Left forelimb (tissue), 1 donor: Measurements from ENCODE around the gene SURF4.
"Not testable (repeated sequence)": the region's sequence is repeated elsewhere in the genome, so short reads cannot be mapped to it uniquely, and the experiment has no call there.

ENCODE experiments used
- DNase-seq: peaks from one replicate; pipeline ENCODE4 v3.0.0-alpha.2; 2018; ENCODE audit warnings: low spot score

Gene SURF4

GRCh38 chr9:133351908-133352634 is 23.8 kb downstream of the SURF4 start:
- no peak for DNase-seq

DNA sequence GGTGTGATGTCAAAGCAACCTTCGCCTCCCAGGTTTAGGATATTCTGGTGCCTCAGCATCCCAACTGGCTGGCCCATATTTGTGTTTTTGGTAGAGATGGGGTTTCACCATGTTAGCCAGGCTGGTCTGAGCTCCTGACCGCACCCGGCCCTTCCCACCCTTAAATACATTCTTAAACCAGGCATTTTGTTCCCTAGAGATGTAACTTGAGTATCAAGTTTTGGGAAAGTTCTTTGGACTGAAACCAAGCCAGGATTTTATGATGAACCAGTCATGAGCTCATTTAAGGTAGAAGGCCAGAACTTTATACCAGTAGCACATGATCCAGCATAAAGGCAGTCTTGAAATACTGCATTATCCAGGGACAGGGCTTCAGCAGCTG is 24.3 kb downstream of the SURF4 start:
- DNase-seq = no peak

DNA sequence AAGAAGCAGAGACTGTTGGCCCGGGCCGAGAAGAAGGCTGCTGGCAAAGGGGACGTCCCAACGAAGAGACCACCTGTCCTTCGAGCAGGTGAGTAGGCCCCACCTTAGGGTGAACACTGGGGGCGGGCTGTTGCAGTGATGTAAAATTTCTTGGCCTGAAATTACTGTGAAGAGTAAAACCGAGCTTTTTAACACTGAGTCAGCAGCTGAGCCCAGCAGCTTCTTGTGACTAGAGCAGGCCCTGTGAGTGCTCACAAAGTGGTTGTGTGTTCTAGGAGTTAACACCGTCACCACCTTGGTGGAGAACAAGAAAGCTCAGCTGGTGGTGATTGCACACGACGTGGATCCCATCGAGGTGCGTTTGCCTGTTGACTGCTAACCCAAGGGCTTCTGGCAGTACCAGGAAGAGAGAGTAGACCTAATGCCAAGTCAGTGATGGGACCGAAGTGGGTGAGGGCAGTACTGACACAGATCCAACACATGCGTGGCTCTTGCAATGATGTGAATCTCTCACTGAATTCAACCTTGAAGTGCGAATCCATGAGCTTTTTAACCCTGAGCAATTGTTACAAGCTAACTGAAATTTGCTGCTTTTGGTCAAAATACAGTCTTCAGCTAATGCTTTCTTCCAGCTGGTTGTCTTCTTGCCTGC is 25.8 kb downstream of the SURF4 start:
- no peak for DNase-seq

GRCh38 chr9:133348718-133349573 is 26.9 kb downstream of the SURF4 start:
- DNase-seq = no peak

DNA sequence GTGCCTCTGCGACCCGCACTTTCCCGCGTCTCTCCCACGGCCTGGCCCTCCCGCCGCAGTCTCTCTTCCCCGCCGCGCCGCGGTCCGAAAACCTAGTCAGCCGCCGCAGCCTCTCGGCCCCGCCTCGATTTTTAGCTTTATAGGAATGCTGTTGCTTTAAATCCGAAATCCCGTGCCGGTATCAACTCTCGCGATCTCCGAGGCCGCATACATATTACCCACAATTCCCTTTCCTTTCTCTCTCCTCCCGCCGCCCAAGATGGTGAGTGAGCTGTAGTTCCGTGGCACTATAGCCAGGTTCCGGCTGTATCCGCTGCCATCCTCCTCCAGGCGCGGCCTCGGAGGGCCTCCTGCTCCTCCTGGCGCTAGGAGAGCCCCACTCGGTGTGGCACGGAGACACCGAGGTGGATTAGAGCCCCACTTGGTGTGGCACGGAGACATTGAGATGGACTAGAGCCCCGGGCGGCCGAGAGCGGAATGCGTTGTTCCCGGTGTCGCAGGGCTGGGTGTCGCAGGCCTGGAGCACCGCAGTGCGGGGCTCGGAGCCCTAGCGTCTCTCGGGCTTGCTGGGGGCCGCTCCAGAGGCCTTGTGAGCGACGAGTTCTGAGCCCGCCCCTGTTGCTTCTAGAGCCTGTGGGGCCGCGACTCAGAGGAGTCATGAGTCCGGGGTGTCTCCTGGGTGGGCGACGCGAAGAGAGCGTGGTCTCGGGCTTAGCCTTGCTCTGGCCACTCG is 27.7 kb downstream of the SURF4 start, which contains the start of the genes MED22 and RPL7A:
Gene MED22 (minus strand): TSS at position 147 of the 733 bp plus-strand sequence. CDS start 1,469 bp downstream, outside the sequence.
Gene RPL7A (plus strand): TSS at position 234 of the 733 bp plus-strand sequence. CDS start 26 bp downstream, at position 260.
- peak; percentile 94 for DNase-seq

DNA sequence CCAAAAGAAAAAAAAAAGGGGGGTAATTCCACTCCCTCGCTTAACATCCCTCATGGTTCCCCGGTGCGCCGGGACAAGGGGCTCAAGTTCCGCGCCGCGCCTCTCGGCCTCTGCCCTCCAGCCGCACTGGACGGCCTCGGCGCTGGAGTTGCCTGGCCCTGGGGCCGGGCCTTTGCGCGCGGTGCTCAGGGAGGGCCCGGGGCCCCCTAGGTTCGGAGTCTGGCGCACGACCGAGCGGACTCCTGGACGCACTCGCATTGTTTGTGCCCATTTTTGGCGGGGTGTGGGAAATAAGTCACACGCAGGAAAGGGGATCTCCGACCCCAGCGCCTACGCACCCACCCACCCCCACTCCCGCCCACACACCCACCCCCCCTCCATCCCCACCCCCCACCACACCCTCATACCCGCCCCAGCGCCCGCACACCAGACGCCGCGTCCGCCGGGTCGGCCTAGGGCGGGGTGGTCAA is 28.3 kb downstream of the SURF4 start:
- DNase-seq = no peak

DNA sequence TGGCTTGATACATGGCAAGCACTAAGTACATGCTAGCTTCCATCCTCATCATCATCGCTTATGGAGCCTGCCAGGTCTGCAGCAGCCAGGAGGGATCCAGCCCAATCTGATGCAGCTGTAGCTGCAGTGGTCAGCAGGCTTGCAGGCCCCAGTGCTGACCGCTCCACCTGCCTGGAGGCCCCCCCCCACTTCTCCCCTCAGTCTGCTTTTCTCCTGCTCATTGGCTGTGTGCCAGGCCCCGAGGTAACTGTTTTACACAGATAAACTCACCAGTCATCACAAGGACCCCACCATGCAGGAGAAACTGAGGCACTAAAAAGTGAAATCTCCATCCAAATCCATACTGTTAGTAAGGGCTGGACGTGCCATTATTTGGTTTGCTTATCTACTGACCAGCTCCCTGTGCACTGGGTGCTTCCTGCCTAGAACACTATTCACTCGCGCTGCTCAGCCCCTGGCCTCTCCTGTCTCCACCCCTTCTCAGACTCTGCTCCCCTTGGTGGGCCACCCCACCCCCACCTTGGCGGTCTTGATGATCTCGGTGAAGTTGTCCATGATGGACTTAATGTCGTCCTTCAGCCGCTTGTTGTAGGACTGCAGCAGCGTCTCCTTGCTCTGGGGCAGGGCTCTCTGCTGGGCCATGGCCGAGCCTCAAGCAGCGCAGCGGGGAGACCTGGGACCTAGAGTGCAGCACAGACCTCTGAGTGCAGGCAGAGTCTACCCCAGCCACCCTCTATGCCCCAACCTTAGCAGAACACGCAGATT is 29.7 kb downstream of the SURF4 start:
- no peak for DNase-seq

DNA sequence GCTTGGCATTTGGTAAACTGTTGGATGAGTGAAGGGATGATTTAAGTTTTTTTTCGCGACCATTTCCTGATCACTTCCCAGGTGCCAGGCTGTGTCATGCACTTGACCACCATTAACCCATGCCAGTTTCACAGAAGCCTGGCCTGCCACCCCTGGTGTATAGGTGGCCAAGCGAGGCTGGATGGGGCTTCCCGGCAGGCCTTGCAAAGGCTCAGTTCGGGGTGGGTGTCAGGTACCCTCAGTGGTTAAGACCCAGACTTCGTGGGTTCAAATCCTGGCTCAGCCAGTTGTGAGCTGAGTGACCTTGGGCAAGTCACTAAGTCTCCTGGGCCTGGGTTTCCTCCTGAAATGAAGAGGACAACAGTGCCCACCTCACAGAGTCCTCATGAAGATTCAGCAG is 30.3 kb downstream of the SURF4 start:
- no peak for DNase-seq

DNA sequence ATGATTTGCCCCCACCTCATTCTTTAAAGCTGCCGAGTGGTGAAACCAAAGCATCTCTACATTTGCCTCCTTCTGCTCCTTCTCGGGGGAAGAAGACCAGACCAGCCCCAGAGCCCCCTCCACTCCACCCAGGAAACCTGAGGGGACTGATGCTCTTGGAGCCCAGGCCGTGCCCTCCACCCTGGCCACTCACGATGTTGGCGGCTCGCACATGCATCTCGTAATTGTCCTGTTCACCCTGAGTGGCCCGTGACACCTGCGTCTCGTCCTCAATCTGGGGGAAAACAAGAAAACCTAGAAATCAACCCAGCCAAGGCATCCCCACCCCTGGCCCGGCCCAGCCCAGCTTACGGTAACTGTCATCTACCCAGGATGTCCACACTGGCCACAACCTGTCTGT is 30.9 kb downstream of the SURF4 start:
- no peak for DNase-seq

DNA sequence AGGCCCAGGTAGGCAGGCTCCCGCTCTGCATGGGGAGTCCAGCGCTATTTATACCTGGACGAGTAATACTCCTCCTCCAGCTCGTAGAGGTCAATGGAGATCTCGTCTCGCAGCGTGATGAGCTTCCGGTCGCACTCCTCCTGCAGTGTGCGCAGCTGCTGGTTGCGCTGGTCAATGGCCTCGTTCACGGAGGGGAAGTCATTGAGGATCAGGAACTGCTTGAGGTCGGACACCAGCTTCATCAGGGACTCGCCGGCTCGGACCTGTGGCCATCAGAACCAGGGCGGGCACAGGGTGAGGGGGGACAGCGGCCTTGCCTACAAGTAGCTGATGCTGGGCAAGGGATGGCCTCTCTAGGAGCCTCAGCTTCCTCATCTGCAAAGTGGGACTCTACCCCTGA is 31.8 kb downstream of the SURF4 start:
- no peak for DNase-seq

GRCh38 chr9:133342570-133342969 is 33.3 kb downstream of the SURF4 start:
- DNase-seq = no peak

- DNase-seq = no peak
Measured at GRCh38 chr9:133342069-133342406, 33.8 kb downstream of the SURF4 start.

DNA sequence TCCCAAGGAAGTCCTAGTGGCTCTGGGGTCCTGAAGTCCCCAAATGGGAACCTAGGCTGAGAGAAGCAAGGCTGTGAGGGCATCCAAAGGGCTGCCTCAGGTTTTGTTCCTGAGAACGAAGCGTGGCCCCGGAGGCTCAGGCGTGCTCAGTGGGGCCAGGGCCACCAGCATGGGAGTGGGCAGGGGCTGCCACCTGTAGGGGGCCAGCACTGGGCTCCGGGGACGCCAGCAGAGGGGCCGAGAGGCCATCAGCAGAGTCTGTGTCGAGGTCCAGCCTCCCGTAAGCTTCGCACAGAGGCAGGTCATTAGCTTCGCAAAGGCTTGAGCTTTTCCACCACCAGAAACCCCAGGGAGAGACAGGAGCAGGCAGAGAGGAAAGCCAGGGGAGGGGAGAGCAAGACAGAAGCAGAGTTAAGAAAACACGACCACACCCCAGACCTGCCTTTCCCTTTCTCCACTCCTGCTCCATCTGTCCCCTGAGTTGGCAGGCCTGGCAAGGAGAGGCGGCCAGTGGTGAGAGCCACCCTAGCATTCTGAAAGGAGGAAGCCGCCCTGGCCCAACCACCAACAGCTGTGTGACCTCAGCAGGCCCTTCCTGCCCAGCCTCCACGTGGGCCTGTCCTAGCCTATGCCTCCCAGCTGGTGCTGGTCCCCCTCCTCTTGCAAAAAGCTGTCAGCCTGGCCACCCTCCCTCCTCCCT is 34.3 kb downstream of the SURF4 start:
- DNase-seq = no peak

DNA sequence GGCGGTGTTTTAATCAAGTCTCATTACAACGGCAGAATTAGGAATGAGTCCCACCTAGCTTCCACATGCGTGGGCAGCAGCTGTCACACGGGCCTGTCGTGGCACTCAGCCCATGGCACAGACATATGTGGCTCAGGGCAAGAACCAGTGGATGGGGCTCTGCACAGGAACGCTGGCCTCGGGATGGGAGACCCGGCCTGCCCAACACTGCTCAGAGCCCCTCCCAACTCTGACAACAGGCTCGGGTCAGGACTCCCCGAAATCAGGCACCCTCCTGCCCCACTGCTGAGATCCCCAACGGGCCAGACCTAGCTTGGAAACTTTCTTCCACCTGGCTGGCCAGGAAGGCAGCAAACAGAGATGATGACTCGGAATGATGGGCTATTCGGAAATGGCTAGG is 34.9 kb downstream of the SURF4 start:
- no peak for DNase-seq

GRCh38 chr9:133340256-133340655 is 35.6 kb downstream of the SURF4 start:
- DNase-seq = no peak

GRCh38 chr9:133339641-133340040 is 36.2 kb downstream of the SURF4 start:
- DNase-seq = no peak

- peak; percentile 93 for DNase-seq
Measured at GRCh38 chr9:133335924-133336811, 39.7 kb downstream of the SURF4 start, which contains the start of gene SURF6. TSS of gene SURF6 (minus strand) at chr9:133336188. CDS start at chr9:133336132, 56 bp downstream.

DNA sequence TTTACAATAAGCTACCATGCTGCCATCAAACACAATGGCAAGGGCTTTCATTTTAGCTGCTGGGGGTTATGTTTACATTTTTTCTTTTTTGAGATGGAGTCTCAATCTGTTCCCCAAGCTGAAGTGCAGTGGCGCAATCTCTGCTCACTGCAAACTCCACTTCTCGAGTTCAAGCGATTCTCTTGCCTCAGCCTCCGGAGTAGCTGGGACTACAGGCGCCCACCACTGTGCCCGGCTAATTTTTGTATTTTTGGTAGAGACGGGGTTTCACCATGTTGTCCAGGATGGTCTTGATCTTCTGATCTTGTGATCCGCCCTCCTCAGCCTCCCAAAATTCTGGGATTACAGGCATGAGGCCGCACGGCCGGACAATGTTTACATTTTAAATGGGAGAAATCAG is 41.0 kb downstream of the SURF4 start:
- DNase-seq = not testable (repeated sequence)

DNA sequence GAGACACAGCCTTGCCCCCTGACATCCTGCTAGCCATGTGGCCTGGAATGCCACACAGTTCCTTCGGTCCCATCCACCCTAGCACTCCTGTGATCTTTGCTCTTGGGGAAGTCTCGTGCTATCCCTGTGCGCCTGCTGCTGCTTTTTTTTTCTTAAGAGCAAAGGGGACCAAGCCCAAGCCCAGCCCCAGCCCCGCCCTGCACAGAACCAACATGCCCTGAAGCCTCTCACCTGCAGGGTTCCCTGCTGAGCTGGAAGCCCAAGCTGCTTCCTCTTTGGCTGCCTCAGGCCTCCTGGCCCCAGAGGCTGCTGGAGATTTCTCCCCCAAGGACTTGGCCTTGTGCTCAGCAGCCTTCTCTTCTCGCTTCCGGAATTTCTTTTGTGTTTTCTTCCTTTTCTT is 41.7 kb downstream of the SURF4 start:
- no peak for DNase-seq
